Common myeloid progenitor, CD34-positive (primary cell): Measurements from ENCODE around the gene NRG3.

ENCODE experiments used
- CTCF ChIA-PET: fragments of 350-600 bp; sonication (Branson Sonifier 250); formaldehyde crosslinking; loops from one replicate; lab custom pipeline; 2021; ENCODE audit warnings: antibody characterized with exemption; lab: Charles Lee
- POLR2A ChIA-PET: fragments of 350-600 bp; sonication (Branson Sonifier 250); formaldehyde crosslinking; loops from one replicate; lab custom pipeline; 2021; ENCODE audit warnings: antibody characterized with exemption; lab: Charles Lee
- DNase-seq, 3 donors: peaks; one replicate each; pipeline versions ENCODE4 v3.0.0 to v3.0.0-alpha.2; 2013
- H3K27ac ChIP-seq, 2 experiments: 1 replicate in 1 of 2; 2 replicates in 1 of 2; pipeline ENCODE4 v1.7.0; 2013; ENCODE audit warnings: inconsistent platforms in 2 of 2, low read length in 2 of 2, mild to moderate bottlenecking in 2 of 2, low read depth in 1 of 2, moderate library complexity in 1 of 2; ENCODE audit not compliant: severe bottlenecking in 2 of 2, insufficient read depth in 1 of 2, poor library complexity in 1 of 2
- H3K27me3 ChIP-seq, 5 experiments: replicated peaks in 2 of 5; 1 replicate in 3 of 5; 2 replicates in 2 of 5; pipeline versions ENCODE4 v1.6.1 to v1.7.0; 2013; ENCODE audit warnings: low read length in 4 of 5, mild to moderate bottlenecking in 2 of 5, moderate library complexity in 2 of 5, inconsistent platforms in 1 of 5; ENCODE audit not compliant: insufficient read depth in 5 of 5, control insufficient read depth in 4 of 5
- H3K36me3 ChIP-seq, 4 experiments: 1 replicate in 2 of 4; 2 replicates in 2 of 4; pipeline versions ENCODE4 v1.6.1 to v1.7.0; 2013; ENCODE audit warnings: low read length in 3 of 4, control low read depth in 1 of 4, mild to moderate bottlenecking in 1 of 4; ENCODE audit not compliant: control insufficient read depth in 4 of 4, insufficient read depth in 4 of 4
- H3K4me1 ChIP-seq, 4 experiments: 1 replicate in 3 of 4; 2 replicates in 1 of 4; pipeline versions ENCODE4 v1.6.1 to v1.7.1; 2013; ENCODE audit warnings: low read length in 3 of 4, mild to moderate bottlenecking in 3 of 4, control low read depth in 1 of 4, inconsistent platforms in 1 of 4, moderate library complexity in 1 of 4; ENCODE audit not compliant: control insufficient read depth in 4 of 4, insufficient read depth in 4 of 4; ENCODE audit errors: control extremely low read depth in 1 of 4
- H3K4me3 ChIP-seq, 7 experiments: 1 replicate in 4 of 7; 2 replicates in 3 of 7; pipeline versions ENCODE4 v1.5.1 to v1.7.0; 2013; ENCODE audit warnings: mild to moderate bottlenecking in 7 of 7, low read length in 6 of 7, moderate library complexity in 6 of 7, inconsistent platforms in 2 of 7, low read depth in 2 of 7, control low read depth in 1 of 7; ENCODE audit not compliant: insufficient read depth in 4 of 7, control insufficient read depth in 1 of 7; ENCODE audit errors: extremely low read depth in 1 of 7
- H3K9me3 ChIP-seq, 5 experiments: 1 replicate in 4 of 5; 2 replicates in 1 of 5; pipeline versions ENCODE4 v1.6.1 to v1.7.1; 2013; ENCODE audit warnings: low read length in 4 of 5, mild to moderate bottlenecking in 2 of 5, inconsistent platforms in 1 of 5, low read depth in 1 of 5, moderate library complexity in 1 of 5; ENCODE audit not compliant: control insufficient read depth in 4 of 5, insufficient read depth in 2 of 5; ENCODE audit errors: control extremely low read depth in 1 of 5
- WGBS: methylation state at CpG from one replicate; pipeline ENCODE4 v1.1.5; 2013; ENCODE audit not compliant: insufficient coverage; 5-methylcytosine and 5-hydroxymethylcytosine counted together

The NRG3 gene

DNA sequence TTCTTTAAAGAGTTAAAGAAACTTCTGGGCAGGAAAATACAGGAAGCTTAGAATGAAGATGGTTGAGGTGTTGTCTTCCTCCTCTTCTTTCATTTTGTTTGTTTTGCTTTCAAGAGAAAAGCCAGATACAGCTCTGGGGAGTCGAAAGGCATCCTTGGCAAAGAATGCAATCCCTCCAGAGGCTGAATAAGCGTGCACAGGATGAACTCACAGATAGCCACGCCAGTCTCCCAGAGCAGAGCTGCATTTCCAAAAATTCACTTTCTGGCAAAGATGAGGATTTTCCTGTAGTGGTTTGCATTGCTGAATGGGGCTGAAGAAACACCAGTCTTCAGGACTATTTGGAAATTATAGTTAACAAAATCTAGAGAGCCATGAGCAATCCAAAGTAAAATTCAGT lies 336.4 kb downstream of the NRG3 start:
- H3K36me3 ChIP-seq, result no peaks in the 10 kb centered on the region
- CTCF ChIA-PET, result no interaction called here
- H3K4me1 ChIP-seq, result no peaks in the 10 kb centered on the region
- H3K4me3 ChIP-seq, result no peak overlapping the region
- DNase-seq, result no peak
- WGBS, result 56% methylated on average over 2 of the region's 3 CpGs
- no peak overlapping the region for H3K27ac ChIP-seq
- H3K9me3 ChIP-seq, result no peaks in the 10 kb centered on the region
- no peaks in the 10 kb centered on the region for H3K27me3 ChIP-seq
- POLR2A ChIA-PET, result no interaction called here

DNA sequence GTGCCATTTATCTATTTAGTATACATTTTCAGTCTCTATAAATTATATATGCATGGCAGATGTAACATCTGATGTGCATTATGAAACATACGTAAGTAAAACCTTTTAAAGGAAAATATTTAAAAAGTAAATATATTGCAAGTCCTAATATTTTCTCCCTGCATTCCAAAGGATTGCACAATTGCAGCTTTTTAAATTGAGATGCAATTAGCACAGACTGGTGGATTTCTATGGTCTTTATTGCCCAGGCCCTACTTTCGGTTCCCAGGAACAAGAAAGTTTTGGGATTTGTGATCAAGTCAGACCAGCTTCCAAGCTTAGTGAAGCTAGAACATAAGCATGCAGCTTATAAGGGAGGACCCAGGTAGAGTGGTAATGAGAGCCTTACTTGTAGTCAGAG lies 337.8 kb downstream of the NRG3 start:
- WGBS, result 0% methylated on average over 1 of the region's 2 CpGs
- Histone ChIP-seq H3K4me1 (no peaks in the 10 kb centered on the region), H3K9me3 (no peaks in the 10 kb centered on the region), H3K27ac (no peak overlapping the region), H3K4me3 (no peak overlapping the region), H3K27me3 (no peaks in the 10 kb centered on the region), H3K36me3 (no peaks in the 10 kb centered on the region)
- ChIA-PET POLR2A (interaction anchor here (0.8 kb wide), 1 partner anchor 41 kb away, joined by 3 read pairs; no protein-coding TSS in a partner anchor), CTCF (no interaction called here)
- no peak for DNase-seq

DNA sequence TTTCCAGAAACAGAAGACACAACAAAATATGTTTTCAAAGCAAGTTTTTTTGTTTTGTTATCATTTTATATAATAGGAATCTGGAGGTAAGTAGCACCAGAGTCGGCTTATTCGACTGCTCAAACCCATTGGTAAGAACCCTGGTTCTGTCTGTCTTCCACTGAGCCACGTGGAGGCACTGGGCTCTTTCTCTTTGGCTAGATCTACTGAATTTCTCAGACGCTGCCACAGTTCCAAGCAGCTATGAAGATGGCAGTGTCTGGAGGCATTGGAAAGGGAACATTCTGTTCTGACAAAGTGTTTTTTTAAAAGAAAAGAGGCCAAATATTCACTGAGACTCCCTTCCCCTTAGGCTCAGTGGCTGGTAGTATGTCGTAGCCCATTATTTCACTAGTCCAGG lies 338.8 kb downstream of the NRG3 start:
- no peak overlapping the region for H3K27ac ChIP-seq
- no peak overlapping the region for H3K4me3 ChIP-seq
- no peaks in the 10 kb centered on the region for H3K27me3 ChIP-seq
- no peaks in the 10 kb centered on the region for H3K36me3 ChIP-seq
- POLR2A ChIA-PET, result no interaction called here
- DNase-seq, result no peak
- H3K4me1 ChIP-seq, result no peaks in the 10 kb centered on the region
- WGBS, result 88% methylated on average over 3 of the region's 5 CpGs
- H3K9me3 ChIP-seq, result no peaks in the 10 kb centered on the region
- CTCF ChIA-PET, result no interaction called here

DNA sequence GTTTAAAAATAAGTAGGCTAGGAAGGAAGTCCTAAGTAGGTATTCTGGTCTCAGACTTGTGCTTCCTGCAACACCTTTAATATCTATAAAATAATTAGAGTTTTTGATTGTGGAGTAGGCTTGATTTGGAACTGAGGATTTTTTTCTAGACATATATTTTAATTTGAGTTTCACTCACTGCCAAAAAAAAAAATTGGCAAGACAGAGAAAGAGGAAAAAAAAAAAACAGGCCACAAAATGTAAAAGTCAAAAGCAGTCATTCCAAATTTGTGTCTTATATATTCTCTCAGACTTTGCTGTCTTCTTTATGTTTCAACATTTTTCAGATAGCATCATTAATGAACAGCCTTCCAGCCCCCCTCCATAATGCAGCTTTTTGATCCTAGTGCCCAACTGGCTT lies 346.1 kb downstream of the NRG3 start:
- Histone ChIP-seq H3K36me3 (no peaks in the 10 kb centered on the region), H3K9me3 (no peaks in the 10 kb centered on the region), H3K4me3 (no peak overlapping the region), H3K4me1 (no peaks in the 10 kb centered on the region), H3K27me3 (no peaks in the 10 kb centered on the region), H3K27ac (no peak overlapping the region)
- POLR2A ChIA-PET, result no interaction called here
- DNase-seq, result no peak
- CTCF ChIA-PET, result interaction anchor here (0.6 kb wide), 1 partner anchor 933 kb away, joined by 3 read pairs; no protein-coding TSS in a partner anchor

DNA sequence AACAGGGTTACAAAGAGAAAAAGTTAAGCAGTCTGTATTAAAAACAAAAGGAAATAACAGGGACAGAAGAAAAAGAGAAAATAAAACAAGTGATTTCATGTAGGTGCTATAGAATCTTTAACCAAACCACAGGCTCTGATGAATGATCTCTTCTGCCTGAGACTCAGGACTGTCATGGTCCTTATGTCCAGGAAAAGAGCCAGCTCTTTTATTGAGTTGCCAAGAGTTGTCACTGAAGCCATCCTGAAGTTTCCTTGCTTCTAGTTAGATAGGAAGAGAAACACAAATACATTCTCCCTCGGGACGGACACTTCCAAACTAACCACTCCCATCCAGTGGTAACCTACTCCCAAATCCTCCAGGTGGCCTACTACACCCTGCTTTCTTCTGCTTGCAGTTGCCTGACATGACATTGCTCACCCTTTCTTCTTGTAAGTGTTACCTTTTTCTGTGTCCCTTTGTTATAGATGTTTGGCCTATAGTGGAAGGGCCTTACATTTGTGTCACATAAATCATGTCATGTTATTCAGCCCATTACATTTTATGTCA lies 346.7 kb downstream of the NRG3 start:
- Histone ChIP-seq H3K27me3 (no peaks in the 10 kb centered on the region), H3K27ac (no peak overlapping the region), H3K4me3 (no peak overlapping the region), H3K36me3 (no peaks in the 10 kb centered on the region), H3K4me1 (no peaks in the 10 kb centered on the region), H3K9me3 (no peaks in the 10 kb centered on the region)
- POLR2A ChIA-PET, result no interaction called here
- no CpG with 5 or more reads among the region's 2 CpGs for WGBS
- DNase-seq, result no peak
- CTCF ChIA-PET, result no interaction called here

DNA sequence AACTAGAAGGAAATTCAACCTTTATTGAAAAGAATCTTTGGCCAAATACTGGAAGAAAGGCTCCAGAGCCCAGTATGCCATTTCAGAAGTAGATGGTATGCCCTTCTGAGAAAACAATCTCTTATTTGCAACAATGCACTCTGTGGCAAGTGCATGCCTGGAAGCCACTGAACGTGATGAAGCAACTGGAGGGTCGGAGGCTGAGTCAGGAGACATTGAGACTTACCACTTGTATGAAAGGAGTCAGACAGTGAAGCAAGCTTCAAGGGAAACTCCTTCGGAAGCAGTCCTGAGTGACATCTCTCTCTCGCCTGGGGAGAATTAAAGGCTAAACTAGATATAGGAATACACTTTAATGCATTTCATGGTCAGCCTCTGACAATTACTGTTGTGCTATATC lies 353.7 kb downstream of the NRG3 start:
- CTCF ChIA-PET, result no interaction called here

DNA sequence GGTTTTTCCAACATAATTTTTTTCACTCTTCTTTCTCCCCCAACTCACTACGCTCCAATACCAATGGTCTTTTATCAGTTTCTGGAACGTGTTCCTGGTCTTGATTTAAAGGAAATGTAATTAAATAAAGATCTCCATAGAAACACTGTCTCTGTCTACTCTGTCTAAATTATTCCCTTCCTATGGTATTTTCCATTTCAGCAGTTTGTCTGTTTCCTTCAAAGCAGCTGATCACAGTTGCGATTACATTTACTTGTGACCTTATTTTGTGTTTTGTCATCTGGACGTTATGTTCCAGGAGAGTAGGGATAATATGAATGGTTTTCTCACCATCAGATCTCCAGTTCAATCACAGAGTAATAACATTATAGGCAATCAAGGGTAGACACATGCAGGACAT lies 359.2 kb downstream of the NRG3 start:
- no peak for DNase-seq
- Histone ChIP-seq H3K36me3 (no peaks in the 10 kb centered on the region), H3K27me3 (no peaks in the 10 kb centered on the region), H3K4me1 (no peaks in the 10 kb centered on the region), H3K9me3 (no peaks in the 10 kb centered on the region), H3K4me3 (no peak overlapping the region), H3K27ac (no peak overlapping the region)
- WGBS, result 67% methylated on average over 1 of the region's 4 CpGs
- ChIA-PET POLR2A (no interaction called here), CTCF (interaction anchor here (0.5 kb wide), 1 partner anchor 1859 kb away, joined by 3 read pairs; no protein-coding TSS in a partner anchor)

More for the DNA sequence above, 353.7 kb downstream of the NRG3 start:
- Histone ChIP-seq H3K27ac (no peak overlapping the region), H3K4me3 (no peak overlapping the region), H3K27me3 (no peaks in the 10 kb centered on the region), H3K36me3 (no peaks in the 10 kb centered on the region), H3K9me3 (no peaks in the 10 kb centered on the region), H3K4me1 (no peaks in the 10 kb centered on the region)
- WGBS, result no CpG with 5 or more reads among the region's 4 CpGs
- POLR2A ChIA-PET, result no interaction called here
- DNase-seq, result no peak
